Measurements from ENCODE around the gene SBF1. TPM values are rescaled to one million over a fixed set of nuclear protein-coding genes. Genes with fewer than 3 reads are reported as not detected.
"Not testable (repeated sequence)": the region's sequence is repeated elsewhere in the genome, so short reads cannot be mapped to it uniquely, and the experiment has no call there.

Gene SBF1
- total and polyA plus RNA-seq, 4 donors, result 8.3 to 37.6 (median 16.4) TPM

GRCh38 chr22:50408954-50409353 lies 65.9 kb downstream of the SBF1 start:
- H3K9me3 ChIP-seq (ENCODE audit: control insufficient read depth in 4 of 4, low read length in 3 of 4); H3K27ac ChIP-seq (ENCODE audit: low read depth in 1 of 2, low read length in 2 of 2); H3K27me3 ChIP-seq (ENCODE audit: control insufficient read depth in 4 of 4, insufficient read depth in 4 of 4, low read length in 3 of 4); H3K4me3 ChIP-seq (ENCODE audit: low read depth in 1 of 3, low read length in 3 of 3); DNase-seq (ENCODE audit: low spot score); H3K9ac ChIP-seq (ENCODE audit: low read depth in 1 of 2, low read length in 2 of 2): not testable (repeated sequence)
- H3K36me3 ChIP-seq (ENCODE audit: control insufficient read depth in 4 of 4, insufficient read depth in 3 of 4, low read depth in 1 of 4, low read length in 3 of 4), result peaks cover 10 to 38% (median 20%) of the 10 kb centered on the region in 4 donors
- H3K4me1 ChIP-seq (ENCODE audit: control insufficient read depth in 4 of 4, insufficient read depth in 4 of 4, low read length in 3 of 4), result peaks cover 8 to 17% (median 11%) of the 10 kb centered on the region in 4 donors
- WGBS, result 85% methylated on average over 9 of the region's 9 CpGs

GRCh38 chr22:50408311-50408710 lies 66.5 kb downstream of the SBF1 start:
- DNase-seq (ENCODE audit: low spot score), result no peak
- Histone ChIP-seq H3K27ac (ENCODE audit: low read depth in 1 of 2, low read length in 2 of 2) (no peak overlapping the region), H3K36me3 (ENCODE audit: control insufficient read depth in 4 of 4, insufficient read depth in 3 of 4, low read depth in 1 of 4, low read length in 3 of 4) (peaks cover 10 to 33% (median 20%) of the 10 kb centered on the region in 4 donors), H3K9ac (ENCODE audit: low read depth in 1 of 2, low read length in 2 of 2) (no peak overlapping the region), H3K27me3 (ENCODE audit: control insufficient read depth in 4 of 4, insufficient read depth in 4 of 4, low read length in 3 of 4) (no peaks in the 10 kb centered on the region), H3K9me3 (ENCODE audit: control insufficient read depth in 4 of 4, low read length in 3 of 4) (no peaks in the 10 kb centered on the region), H3K4me1 (ENCODE audit: control insufficient read depth in 4 of 4, insufficient read depth in 4 of 4, low read length in 3 of 4) (peaks cover 13 to 22% (median 16%) of the 10 kb centered on the region in 4 donors), H3K4me3 (ENCODE audit: low read depth in 1 of 3, low read length in 3 of 3) (no peak overlapping the region)
- WGBS, result 96% methylated on average over 13 of the region's 13 CpGs
- TF ChIP-seq YY1 (IDR thresholded peaks at IDR 0.05) (no peak), MAX (IDR thresholded peaks at IDR 0.05) (no peak), SP1 (IDR thresholded peaks at IDR 0.05) (no peak), TAF1 (conservative IDR thresholded peaks at IDR 0.05) (no peak), NR2F2 (IDR thresholded peaks at IDR 0.05) (no peak), FOXA2 (IDR thresholded peaks at IDR 0.05) (no peak)

DNA sequence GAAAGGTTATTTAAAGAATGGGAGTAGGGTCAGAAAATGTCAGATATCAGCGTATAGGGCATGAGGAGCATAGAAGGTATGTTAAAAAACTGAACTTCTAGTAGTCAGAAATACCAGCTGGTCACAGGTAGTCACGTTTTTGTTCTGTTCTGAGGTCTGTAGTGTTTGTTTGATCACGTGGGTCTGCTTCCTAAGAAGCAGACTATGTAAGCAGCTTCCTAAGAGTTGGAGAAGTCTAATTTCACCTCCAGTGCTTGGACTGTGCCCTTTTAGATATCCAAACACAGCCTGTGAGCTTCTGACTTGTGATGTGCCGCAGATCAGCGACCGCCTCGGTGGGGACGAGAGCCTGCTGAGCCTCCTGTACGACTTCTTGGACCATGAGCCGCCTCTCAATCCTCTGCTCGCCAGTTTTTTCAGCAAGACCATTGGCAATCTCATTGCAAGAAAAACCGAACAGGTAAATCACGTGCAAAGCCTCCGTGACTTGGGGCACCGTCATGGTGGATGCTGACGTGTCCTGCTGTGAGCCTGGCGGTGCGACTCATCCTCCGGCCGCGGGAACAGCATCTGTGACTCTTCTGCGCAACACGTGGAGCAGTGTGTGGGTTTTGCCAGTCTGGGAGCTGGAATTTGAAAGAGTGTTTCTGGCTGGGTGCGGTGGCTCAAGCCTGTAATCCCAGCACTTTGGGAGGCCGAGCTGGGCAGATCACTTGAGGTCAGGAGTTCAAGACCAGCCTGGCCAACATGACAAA lies 68.2 kb downstream of the SBF1 start:
- DNase-seq (ENCODE audit: low spot score), result no peak
- 96% methylated on average over 25 of the region's 25 CpGs for WGBS
- no peak overlapping the region for H3K9ac ChIP-seq (ENCODE audit: low read depth in 1 of 2, low read length in 2 of 2)
- no peaks in the 10 kb centered on the region for H3K9me3 ChIP-seq (ENCODE audit: control insufficient read depth in 4 of 4, low read length in 3 of 4)
- H3K27me3 ChIP-seq (ENCODE audit: control insufficient read depth in 4 of 4, insufficient read depth in 4 of 4, low read length in 3 of 4), result no peaks in the 10 kb centered on the region
- peaks cover 8 to 31% (median 20%) of the 10 kb centered on the region in 4 donors for H3K36me3 ChIP-seq (ENCODE audit: control insufficient read depth in 4 of 4, insufficient read depth in 3 of 4, low read depth in 1 of 4, low read length in 3 of 4)
- peaks cover 13 to 34% (median 27%) of the 10 kb centered on the region in 4 donors for H3K4me1 ChIP-seq (ENCODE audit: control insufficient read depth in 4 of 4, insufficient read depth in 4 of 4, low read length in 3 of 4)
- peak overlapping the region in 1 of 2 donors; percentile 8 for H3K27ac ChIP-seq (ENCODE audit: low read depth in 1 of 2, low read length in 2 of 2)
- TF ChIP-seq, protein P1, sequence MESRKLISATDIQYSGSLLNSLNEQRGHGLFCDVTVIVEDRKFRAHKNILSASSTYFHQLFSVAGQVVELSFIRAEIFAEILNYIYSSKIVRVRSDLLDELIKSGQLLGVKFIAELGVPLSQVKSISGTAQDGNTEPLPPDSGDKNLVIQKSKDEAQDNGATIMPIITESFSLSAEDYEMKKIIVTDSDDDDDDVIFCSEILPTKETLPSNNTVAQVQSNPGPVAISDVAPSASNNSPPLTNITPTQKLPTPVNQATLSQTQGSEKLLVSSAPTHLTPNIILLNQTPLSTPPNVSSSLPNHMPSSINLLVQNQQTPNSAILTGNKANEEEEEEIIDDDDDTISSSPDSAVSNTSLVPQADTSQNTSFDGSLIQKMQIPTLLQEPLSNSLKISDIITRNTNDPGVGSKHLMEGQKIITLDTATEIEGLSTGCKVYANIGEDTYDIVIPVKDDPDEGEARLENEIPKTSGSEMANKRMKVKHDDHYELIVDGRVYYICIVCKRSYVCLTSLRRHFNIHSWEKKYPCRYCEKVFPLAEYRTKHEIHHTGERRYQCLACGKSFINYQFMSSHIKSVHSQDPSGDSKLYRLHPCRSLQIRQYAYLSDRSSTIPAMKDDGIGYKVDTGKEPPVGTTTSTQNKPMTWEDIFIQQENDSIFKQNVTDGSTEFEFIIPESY (IDR thresholded peaks at IDR 0.05), result no peak
- TF ChIP-seq FOXA2 (IDR thresholded peaks at IDR 0.05) (no peak), RAD21 (IDR thresholded peaks at IDR 0.05) (no peak), GABPA (IDR thresholded peaks at IDR 0.05 in 1 of 2, conservative IDR thresholded peaks at IDR 0.05 in 1 of 2) (no peak), HNF4G (IDR thresholded peaks at IDR 0.05) (no peak), HNF4A (conservative IDR thresholded peaks at IDR 0.05) (no peak), EGR1 (IDR thresholded peaks at IDR 0.05; ENCODE audit: low read depth in 2 of 2) (no peak), REST (IDR thresholded peaks at IDR 0.05) (no peak), JUND (IDR thresholded peaks at IDR 0.05) (no peak), YY1 (IDR thresholded peaks at IDR 0.05) (no peak), TAF1 (conservative IDR thresholded peaks at IDR 0.05) (no peak), RXRA (IDR thresholded peaks at IDR 0.05) (no peak), FOXA1 (IDR thresholded peaks at IDR 0.05) (no peak), SP1 (IDR thresholded peaks at IDR 0.05) (no peak), MAX (IDR thresholded peaks at IDR 0.05) (no peak)
- TF ChIP-seq, protein P2, sequence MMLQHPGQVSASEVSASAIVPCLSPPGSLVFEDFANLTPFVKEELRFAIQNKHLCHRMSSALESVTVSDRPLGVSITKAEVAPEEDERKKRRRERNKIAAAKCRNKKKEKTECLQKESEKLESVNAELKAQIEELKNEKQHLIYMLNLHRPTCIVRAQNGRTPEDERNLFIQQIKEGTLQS (IDR thresholded peaks at IDR 0.05), result no peak
- H3K4me3 ChIP-seq (ENCODE audit: low read depth in 1 of 3, low read length in 3 of 3), result no peak overlapping the region
